Effector memory CD8-positive, alpha-beta T cell (primary cell): ENCODE data around the gene CSNK1G2.

ENCODE experiments used
- ATAC-seq: fragments of 150-1000 bp; cut with Tn5 transposase; replicated peaks from 2 replicates; pipeline ENCODE4 v1.10.0; 2021; ENCODE audit warnings: mild to moderate bottlenecking, moderate library complexity
- DNase-seq, 3 experiments: peaks; one replicate each; pipeline ENCODE4 v3.0.0; 2021
- H3K27ac Mint-ChIP-seq, 2 donors: one replicate each; pipeline ENCODE4 v1.8.0; 2022; ENCODE audit warnings: mild to moderate bottlenecking in 2 of 2, mixed read lengths in 2 of 2, moderate library complexity in 2 of 2
- H3K27me3 Mint-ChIP-seq, 2 donors: one replicate each; pipeline ENCODE4 v1.8.0; 2022; ENCODE audit warnings: mixed read lengths in 2 of 2
- H3K36me3 Mint-ChIP-seq: one replicate; pipeline ENCODE4 v1.8.0; 2022; ENCODE audit warnings: mild to moderate bottlenecking, moderate library complexity, mixed read lengths; ENCODE audit not compliant: insufficient read depth
- H3K4me1 Mint-ChIP-seq, 2 donors: one replicate each; pipeline ENCODE4 v1.8.0; 2022; ENCODE audit warnings: low read depth in 2 of 2, mixed read lengths in 2 of 2
- H3K4me3 Mint-ChIP-seq, 2 donors: one replicate each; pipeline ENCODE4 v1.8.0; 2022; ENCODE audit warnings: mild to moderate bottlenecking in 2 of 2, mixed read lengths in 2 of 2, moderate library complexity in 2 of 2
- H3K9me3 Mint-ChIP-seq, 2 donors: one replicate each; pipeline ENCODE4 v1.8.0; 2022; ENCODE audit warnings: mixed read lengths in 2 of 2

Gene CSNK1G2

GRCh38 chr19:1942934-1943555 lies 2.1 kb downstream of the CSNK1G2 start:
- ATAC-seq (no peak), DNase-seq (no peak)
- H3K36me3 Mint-ChIP-seq = peaks cover 52% of the 10 kb centered on the region

GRCh38 chr19:1943661-1944087 lies 2.7 kb downstream of the CSNK1G2 start:
- DNase-seq (no peak), ATAC-seq (no peak)
- Mint-ChIP-seq H3K27ac (peak overlapping the region; percentile 96 to 98), H3K4me3 (peak overlapping the region; percentile 88 to 96), H3K9me3 (no peaks in the 10 kb centered on the region), H3K4me1 (peaks cover 29 to 33% of the 10 kb centered on the region in 2 donors), H3K36me3 (peaks cover 57% of the 10 kb centered on the region), H3K27me3 (no peaks in the 10 kb centered on the region)

More at GRCh38 chr19:1942934-1943555, 2.1 kb downstream of the CSNK1G2 start:
- no peaks in the 10 kb centered on the region for H3K9me3 Mint-ChIP-seq
- H3K4me1 Mint-ChIP-seq = peaks cover 25 to 32% of the 10 kb centered on the region in 2 donors
- no peaks in the 10 kb centered on the region for H3K27me3 Mint-ChIP-seq
- peak overlapping the region; percentile 96 to 98 for H3K27ac Mint-ChIP-seq
- H3K4me3 Mint-ChIP-seq = peak overlapping the region; percentile 88 to 96

- Mint-ChIP-seq H3K4me3 (peak overlapping the region; percentile 40 to 96), H3K27ac (peak overlapping the region; percentile 96 to 98), H3K27me3 (no peaks in the 10 kb centered on the region), H3K9me3 (no peaks in the 10 kb centered on the region), H3K4me1 (peaks cover 35 to 37% of the 10 kb centered on the region in 2 donors), H3K36me3 (peaks cover 55% of the 10 kb centered on the region)
- no peak for ATAC-seq
- DNase-seq = no peak
Measured at GRCh38 chr19:1944088-1944915, 3.3 kb downstream of the CSNK1G2 start.

- Mint-ChIP-seq H3K4me1 (peaks cover 28 to 34% of the 10 kb centered on the region in 2 donors), H3K4me3 (peak overlapping the region; percentile 9 to 45), H3K27me3 (no peaks in the 10 kb centered on the region), H3K9me3 (no peaks in the 10 kb centered on the region), H3K27ac (peak overlapping the region in 1 of 2 donors; percentile 98), H3K36me3 (peaks cover 55% of the 10 kb centered on the region)
- DNase-seq = no peak
- no peak for ATAC-seq
Measured at GRCh38 chr19:1944916-1945561, 4.1 kb downstream of the CSNK1G2 start.

- ATAC-seq = no peak
Measured at GRCh38 chr19:1945899-1946298, 4.9 kb downstream of the CSNK1G2 start.

GRCh38 chr19:1947651-1948209 lies 6.8 kb downstream of the CSNK1G2 start:
- Mint-ChIP-seq H3K4me3 (no peak overlapping the region), H3K36me3 (peaks cover 59% of the 10 kb centered on the region), H3K27ac (no peak overlapping the region), H3K9me3 (no peaks in the 10 kb centered on the region), H3K27me3 (no peaks in the 10 kb centered on the region), H3K4me1 (peaks cover 23 to 36% of the 10 kb centered on the region in 2 donors)
- no peak for DNase-seq
- no peak for ATAC-seq

More at GRCh38 chr19:1945899-1946298, 4.9 kb downstream of the CSNK1G2 start:
- no peaks in the 10 kb centered on the region for H3K27me3 Mint-ChIP-seq
- peaks cover 55% of the 10 kb centered on the region for H3K36me3 Mint-ChIP-seq
- DNase-seq = no peak
- peak overlapping the region in 1 of 2 donors; percentile 87 for H3K27ac Mint-ChIP-seq
- peak overlapping the region; percentile 9 to 45 for H3K4me3 Mint-ChIP-seq
- no peaks in the 10 kb centered on the region for H3K9me3 Mint-ChIP-seq
- peaks cover 24 to 36% of the 10 kb centered on the region in 2 donors for H3K4me1 Mint-ChIP-seq

- DNase-seq (no peak), ATAC-seq (no peak)
- Mint-ChIP-seq H3K9me3 (no peaks in the 10 kb centered on the region), H3K4me3 (no peak overlapping the region), H3K4me1 (peaks cover 21 to 23% of the 10 kb centered on the region in 2 donors), H3K27ac (peak overlapping the region in 1 of 2 donors; percentile 55), H3K27me3 (no peaks in the 10 kb centered on the region), H3K36me3 (peaks cover 63% of the 10 kb centered on the region)
Measured at GRCh38 chr19:1949304-1950101, 8.5 kb downstream of the CSNK1G2 start.

- H3K4me1 Mint-ChIP-seq = peaks cover 23% of the 10 kb centered on the region in 2 donors
- no peak overlapping the region for H3K4me3 Mint-ChIP-seq
- no peaks in the 10 kb centered on the region for H3K9me3 Mint-ChIP-seq
- H3K36me3 Mint-ChIP-seq = peaks cover 71% of the 10 kb centered on the region
- ATAC-seq (no peak), DNase-seq (no peak)
- peak overlapping the region; percentile 74 to 78 for H3K27ac Mint-ChIP-seq
- H3K27me3 Mint-ChIP-seq = no peaks in the 10 kb centered on the region
Measured at GRCh38 chr19:1950640-1951039, 9.7 kb downstream of the CSNK1G2 start.

- H3K27ac Mint-ChIP-seq = peak overlapping the region in 1 of 2 donors; percentile 70
- no peak overlapping the region for H3K4me3 Mint-ChIP-seq
- DNase-seq (no peak), ATAC-seq (no peak)
- peaks cover 76% of the 10 kb centered on the region for H3K36me3 Mint-ChIP-seq
- H3K9me3 Mint-ChIP-seq = no peaks in the 10 kb centered on the region
- peaks cover 28 to 31% of the 10 kb centered on the region in 2 donors for H3K4me1 Mint-ChIP-seq
- no peaks in the 10 kb centered on the region for H3K27me3 Mint-ChIP-seq
Measured at GRCh38 chr19:1952635-1953034, 11.7 kb downstream of the CSNK1G2 start.

- peak overlapping the region in 1 of 2 donors; percentile 70 for H3K27ac Mint-ChIP-seq
- H3K36me3 Mint-ChIP-seq = peaks cover 78% of the 10 kb centered on the region
- DNase-seq (no peak), ATAC-seq (no peak)
- H3K4me1 Mint-ChIP-seq = peaks cover 28 to 31% of the 10 kb centered on the region in 2 donors
- H3K4me3 Mint-ChIP-seq = no peak overlapping the region
- H3K9me3 Mint-ChIP-seq = no peaks in the 10 kb centered on the region
- no peaks in the 10 kb centered on the region for H3K27me3 Mint-ChIP-seq
Measured at GRCh38 chr19:1953037-1953436, 12.1 kb downstream of the CSNK1G2 start.

GRCh38 chr19:1953441-1954094 lies 12.6 kb downstream of the CSNK1G2 start:
- peaks cover 74% of the 10 kb centered on the region for H3K36me3 Mint-ChIP-seq

GRCh38 chr19:1954532-1954933 lies 13.6 kb downstream of the CSNK1G2 start:
- Mint-ChIP-seq H3K4me1 (peaks cover 21 to 25% of the 10 kb centered on the region in 2 donors), H3K4me3 (no peak overlapping the region), H3K9me3 (no peaks in the 10 kb centered on the region), H3K27me3 (no peaks in the 10 kb centered on the region), H3K27ac (peak overlapping the region in 1 of 2 donors; percentile 38), H3K36me3 (peaks cover 68% of the 10 kb centered on the region)
- ATAC-seq (no peak), DNase-seq (no peak)

More at GRCh38 chr19:1953441-1954094, 12.6 kb downstream of the CSNK1G2 start:
- no peaks in the 10 kb centered on the region for H3K9me3 Mint-ChIP-seq
- H3K27me3 Mint-ChIP-seq = no peaks in the 10 kb centered on the region
- H3K4me1 Mint-ChIP-seq = peaks cover 27 to 29% of the 10 kb centered on the region in 2 donors
- ATAC-seq (no peak), DNase-seq (no peak)
- H3K27ac Mint-ChIP-seq = peak overlapping the region in 1 of 2 donors; percentile 38
- no peak overlapping the region for H3K4me3 Mint-ChIP-seq
